GM12891 (cell line): ENCODE data around the gene TREH.
A peak's percentile ranks its signal among the peaks of the same experiment; 100 is the strongest.

Experiments used
- DNase-seq: peaks from one replicate; pipeline ENCODE4 v3.0.0; 2011; ENCODE audit warnings: low spot score; ENCODE audit not compliant: insufficient read length
- FAIRE-seq: peaks from 2 replicates; lab custom pipeline; 2011; peaks lifted over from hg19 to GRCh38; lab: Jason Lieb, UNC
- PAX5 ChIP-seq: IDR thresholded peaks from 2 replicates; pipeline ENCODE4 v1.6.1; 2011; ENCODE audit warnings: low read length, moderate library complexity, mild to moderate bottlenecking; ENCODE audit not compliant: insufficient read depth, severe bottlenecking
- POLR2A ChIP-seq: IDR thresholded peaks from 2 replicates; pipeline ENCODE4 v1.6.1; 2011; ENCODE audit warnings: low read depth, low read length, control low read depth
- POLR2AphosphoS5 ChIP-seq: IDR thresholded peaks from 2 replicates; pipeline ENCODE4 v1.6.1; 2011; ENCODE audit warnings: low read depth, low read length, control low read depth
- POU2F2 ChIP-seq: IDR thresholded peaks from 2 replicates; pipeline ENCODE4 v1.6.1; 2011; ENCODE audit warnings: low read depth, mild to moderate bottlenecking, control low read depth, low read length, moderate library complexity
- SPI1 ChIP-seq: IDR thresholded peaks from 2 replicates; pipeline ENCODE4 v1.6.1; 2011; ENCODE audit warnings: low read depth, low read length, control low read depth
- TAF1 ChIP-seq: IDR thresholded peaks from 2 replicates; pipeline ENCODE4 v1.6.1; 2011; ENCODE audit warnings: low read depth, low read length, control low read depth

The TREH gene

DNA sequence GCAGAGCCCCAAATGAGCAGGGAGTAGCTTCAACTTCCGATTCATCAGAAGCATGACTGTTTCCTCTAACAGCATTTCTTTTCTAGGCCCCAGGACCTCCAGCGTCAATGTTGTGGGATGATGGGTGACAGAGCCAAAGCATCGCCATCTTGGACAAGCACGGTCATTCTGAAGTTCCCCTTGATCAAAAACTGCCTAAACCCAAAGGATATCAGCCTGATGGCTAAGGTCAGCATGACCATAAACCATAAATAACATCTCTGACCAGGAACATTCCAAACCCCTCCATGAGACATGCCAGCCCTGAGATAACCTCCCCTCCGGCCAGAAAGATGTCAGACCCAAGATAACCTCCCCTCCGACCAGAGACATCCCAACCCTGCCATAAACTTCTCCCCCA lies 28.8 kb upstream of the TREH start:
- TF ChIP-seq POU2F2 = no peak
- TF ChIP-seq POLR2A = no peak
- no peak for TF ChIP-seq TAF1
- no peak for TF ChIP-seq POLR2AphosphoS5
- no peak for TF ChIP-seq PAX5
- TF ChIP-seq SPI1 = no peak
- DNase-seq (no peak), FAIRE-seq (no peak)

DNA sequence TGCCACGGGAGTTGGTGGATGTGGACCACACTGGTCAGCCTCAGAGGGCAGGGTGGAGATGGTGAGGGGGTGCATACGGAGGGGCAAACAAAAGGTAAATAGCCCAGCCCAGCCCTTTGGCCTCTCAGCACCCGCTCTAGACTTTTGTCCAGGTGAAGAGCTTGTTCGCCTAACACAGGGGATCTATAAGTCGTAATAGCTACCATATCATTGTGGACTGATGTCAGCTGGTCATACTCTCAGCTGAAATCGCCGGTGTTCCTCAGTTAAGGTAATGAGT lies 27.0 kb upstream of the TREH start:
- FAIRE-seq (no peak), DNase-seq (no peak)
- TF ChIP-seq SPI1 (no peak), POLR2AphosphoS5 (no peak), POU2F2 (no peak), POLR2A (no peak), PAX5 (no peak), TAF1 (no peak)

DNA sequence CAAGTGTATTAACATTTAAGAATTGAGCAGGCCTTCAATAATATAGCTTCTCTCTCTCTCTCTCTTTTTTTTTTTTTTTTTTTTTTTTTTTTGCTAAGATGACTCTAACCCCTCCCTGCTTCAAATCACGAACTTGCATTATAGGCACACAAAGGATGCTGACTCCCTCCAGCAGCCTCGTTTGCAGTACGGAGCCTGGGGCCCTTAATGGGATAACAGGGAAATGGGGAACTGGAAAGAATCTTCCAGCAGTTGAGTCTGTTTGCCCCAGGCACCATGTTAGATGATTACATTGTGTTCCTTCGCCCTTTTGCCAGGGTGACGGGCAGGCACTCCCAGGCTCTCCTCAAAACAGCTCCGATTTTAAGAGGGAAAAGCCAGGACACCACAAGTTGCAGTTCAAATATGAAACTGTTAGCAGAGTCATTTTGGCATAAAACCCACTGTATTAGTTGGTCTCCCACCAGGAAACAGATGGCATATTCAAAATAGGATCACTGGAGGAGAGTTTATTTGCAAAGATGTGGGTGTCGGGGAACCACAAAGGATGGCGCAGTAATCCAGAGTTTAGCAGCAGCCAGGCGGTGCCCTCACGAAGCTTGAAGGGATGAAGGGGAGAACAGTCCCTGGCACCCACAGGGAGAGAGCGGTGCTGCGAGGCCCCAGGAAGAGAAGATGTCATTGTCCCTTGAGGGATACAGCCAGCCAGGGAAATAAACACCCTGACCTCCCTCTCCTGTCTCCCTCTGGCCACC lies 26.5 kb upstream of the TREH start:
- TF ChIP-seq SPI1 (no peak), TAF1 (no peak), POLR2AphosphoS5 (no peak), PAX5 (no peak), POLR2A (no peak), POU2F2 (no peak)
- DNase-seq = no peak
- peak; percentile 28 for FAIRE-seq

DNA sequence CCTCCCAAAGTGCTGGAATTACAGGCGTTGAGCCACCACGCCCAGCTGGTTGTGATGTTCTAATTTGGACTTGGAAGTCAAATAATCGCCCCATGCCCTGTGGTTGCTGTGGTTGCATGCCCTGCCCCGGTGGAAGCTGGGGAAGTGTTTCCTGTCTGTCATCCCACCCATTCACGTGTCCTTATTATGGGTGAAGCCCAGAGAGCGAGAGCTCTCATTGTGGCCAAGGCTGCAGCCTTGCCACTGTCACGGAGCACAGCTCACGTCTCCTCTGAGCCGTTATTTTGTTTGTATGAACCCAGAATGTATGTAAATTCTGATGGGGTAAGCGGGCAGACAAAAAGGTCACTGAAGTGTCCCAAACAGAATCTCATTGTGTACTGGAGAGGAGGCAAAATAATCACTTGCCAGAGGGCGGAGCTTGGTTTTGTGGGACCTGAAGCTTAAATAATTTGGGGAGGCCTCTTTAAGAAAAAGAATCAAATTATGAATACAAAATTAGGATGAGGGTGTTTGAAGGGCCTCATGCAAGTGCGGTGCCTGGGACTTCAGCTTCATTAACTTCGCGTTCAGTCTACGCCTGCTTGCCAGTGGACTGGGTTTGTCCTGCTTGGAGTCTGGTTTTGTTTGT lies 25.8 kb upstream of the TREH start:
- DNase-seq (no peak), FAIRE-seq (peak; percentile 79)

DNA sequence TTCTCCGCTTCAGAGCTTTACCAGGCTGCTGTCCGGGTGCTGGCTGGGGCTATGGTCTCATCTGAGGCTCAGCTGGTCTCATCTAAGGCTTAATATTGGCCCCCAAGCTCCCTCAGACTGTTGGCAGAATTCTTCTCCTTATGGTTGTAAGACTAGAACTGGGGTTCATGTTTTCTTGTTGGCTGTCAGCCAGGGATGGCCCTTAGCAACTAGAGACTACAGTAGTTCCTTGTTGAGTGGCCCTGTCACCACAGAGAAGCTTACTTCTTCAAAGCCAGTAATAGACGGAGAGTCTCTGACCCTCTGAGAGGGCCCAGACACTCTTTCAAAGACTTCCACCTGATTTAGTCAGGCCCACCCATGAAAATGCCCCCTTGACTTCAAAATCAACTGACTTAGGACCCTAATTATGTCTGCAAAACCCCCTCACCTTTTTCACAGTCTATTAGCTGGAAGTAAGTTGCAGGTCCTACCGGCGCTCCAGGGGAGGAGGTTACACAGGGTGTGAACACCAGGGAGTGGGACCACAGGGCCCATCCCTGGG lies 24.2 kb upstream of the TREH start:
- FAIRE-seq = no peak
- DNase-seq = no peak

More for the DNA sequence above, 25.8 kb upstream of the TREH start:
- TF ChIP-seq PAX5 = no peak
- TF ChIP-seq SPI1 = no peak
- TF ChIP-seq TAF1 = no peak
- no peak for TF ChIP-seq POU2F2

DNA sequence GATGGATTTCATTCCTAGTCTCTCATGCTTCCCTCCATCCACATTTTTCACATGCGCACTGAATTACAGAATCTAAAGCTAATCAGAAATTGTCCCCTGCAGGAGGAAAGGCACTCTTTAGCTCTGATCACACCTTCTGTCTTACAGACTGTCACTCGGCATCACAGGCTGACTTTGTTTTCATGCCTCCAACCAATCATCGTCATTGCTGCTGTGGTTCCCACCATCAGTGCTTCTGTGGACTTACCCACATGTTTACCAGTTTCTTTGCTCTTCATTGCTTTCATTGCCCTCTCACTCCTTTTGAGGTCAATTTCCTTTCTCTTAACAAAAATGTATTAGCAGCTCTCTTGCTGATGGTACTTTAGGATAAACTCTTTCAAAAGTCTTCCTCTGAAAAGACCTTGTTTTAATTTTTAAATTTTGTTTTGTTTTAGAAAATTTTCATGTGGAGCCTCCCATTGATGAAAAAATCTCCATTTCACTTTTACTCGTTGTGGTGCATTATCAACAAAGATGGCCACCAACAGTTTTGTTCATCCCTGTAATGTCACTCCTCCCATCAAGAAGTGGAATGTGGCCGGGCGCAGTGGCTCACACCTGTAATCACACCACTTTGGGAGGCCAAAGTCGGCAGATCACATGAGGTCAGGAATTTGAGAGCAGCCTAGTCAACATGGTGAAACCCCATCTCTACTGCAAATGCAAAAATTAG lies 20.2 kb upstream of the TREH start:
- DNase-seq (no peak), FAIRE-seq (no peak)
- TF ChIP-seq POLR2AphosphoS5 (no peak), POLR2A (no peak), TAF1 (no peak), POU2F2 (no peak), SPI1 (no peak), PAX5 (no peak)

More for the DNA sequence above, 24.2 kb upstream of the TREH start:
- TF ChIP-seq PAX5 = no peak
- TF ChIP-seq SPI1 = no peak

DNA sequence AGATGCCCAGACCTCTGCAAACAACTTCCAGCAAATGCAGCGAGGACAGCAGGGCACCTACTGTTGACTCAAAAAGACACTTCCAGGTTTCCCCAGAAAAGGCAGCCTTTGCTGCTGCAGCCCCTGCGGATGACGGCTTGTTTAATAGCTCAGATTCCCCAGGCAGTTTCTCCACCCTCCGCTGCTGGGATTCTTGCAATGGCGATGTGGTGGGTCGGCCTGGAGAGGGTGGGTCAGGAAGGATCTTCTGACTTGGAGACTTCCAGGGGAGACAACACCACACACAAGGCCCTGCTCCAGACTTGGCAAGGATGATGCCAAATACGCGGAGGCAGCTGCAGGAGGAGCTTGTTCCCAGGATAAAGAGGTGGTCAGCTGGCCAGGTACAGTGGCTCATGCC lies 17.9 kb upstream of the TREH start:
- DNase-seq (no peak), FAIRE-seq (no peak)
- no peak for TF ChIP-seq POLR2A
- no peak for TF ChIP-seq POU2F2
- TF ChIP-seq POLR2AphosphoS5 = no peak
- no peak for TF ChIP-seq TAF1
- no peak for TF ChIP-seq PAX5
- no peak for TF ChIP-seq SPI1

DNA sequence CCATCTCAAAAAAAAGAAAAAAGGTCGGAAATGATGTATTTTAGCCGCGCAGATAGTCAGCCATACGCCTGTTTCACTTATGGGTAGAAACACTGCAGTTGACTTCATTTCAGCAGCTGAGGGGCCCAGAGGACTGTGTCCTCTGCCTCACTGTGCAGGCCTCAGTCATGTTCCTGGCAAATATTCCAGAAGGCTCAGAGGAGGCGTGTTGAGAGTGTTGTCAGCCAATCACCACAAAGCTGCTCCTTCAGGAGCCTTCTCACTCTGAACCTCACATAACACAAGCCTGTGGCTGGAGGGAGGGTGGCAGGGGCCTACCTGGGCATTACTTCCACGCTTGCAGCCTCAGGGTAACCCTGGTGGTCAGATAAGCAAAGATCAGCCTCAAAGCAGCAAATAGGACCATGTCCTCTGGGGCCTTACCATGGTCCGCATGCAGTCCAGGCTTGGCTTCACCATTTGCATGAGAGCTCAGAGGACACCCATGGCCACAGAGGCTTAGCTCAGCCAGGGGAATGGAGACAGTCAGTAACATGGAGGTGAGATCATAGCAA lies 17.3 kb upstream of the TREH start:
- DNase-seq (no peak), FAIRE-seq (no peak)
- no peak for TF ChIP-seq TAF1
- no peak for TF ChIP-seq SPI1
- no peak for TF ChIP-seq POU2F2
- no peak for TF ChIP-seq POLR2AphosphoS5
- no peak for TF ChIP-seq PAX5
- no peak for TF ChIP-seq POLR2A

DNA sequence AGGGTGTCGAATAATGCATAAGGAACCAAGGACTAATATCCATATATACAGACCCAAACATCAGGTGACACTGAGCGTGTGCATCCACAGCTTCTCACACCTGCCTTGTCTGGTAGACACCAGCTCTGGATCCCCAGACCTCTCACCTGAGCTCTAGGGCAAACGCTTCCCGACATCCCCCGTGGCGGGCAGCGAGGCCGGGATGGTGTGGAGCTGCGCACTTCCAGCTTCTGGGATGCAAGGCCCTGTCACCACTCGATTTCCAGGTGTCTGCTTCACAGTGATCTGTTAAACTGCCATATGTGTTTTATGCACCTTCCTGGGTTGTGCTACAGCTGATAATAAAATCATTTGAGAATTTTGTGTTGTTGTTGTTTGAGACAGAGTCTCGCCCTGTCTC lies 15.3 kb upstream of the TREH start:
- DNase-seq = no peak
- TF ChIP-seq POLR2AphosphoS5 = no peak
- no peak for TF ChIP-seq PAX5
- no peak for TF ChIP-seq POU2F2
- no peak for TF ChIP-seq SPI1
- no peak for TF ChIP-seq POLR2A
- TF ChIP-seq TAF1 = no peak
- no peak for FAIRE-seq
